Fibroblast of the aortic adventitia (primary cell): ENCODE data around the gene CBFB. TPM values are rescaled to one million over a fixed set of nuclear protein-coding genes. Genes with fewer than 3 reads are reported as not detected.
A peak's percentile ranks its signal among the peaks of the same experiment; 100 is the strongest.

Source experiments
- DNase-seq: peaks from one replicate; pipeline ENCODE4 v3.0.0-alpha.2; 2010; ENCODE audit warnings: low read depth
- H3K4me3 ChIP-seq: 2 replicates; pipeline ENCODE4 v1.5.1; 2011; ENCODE audit warnings: low read depth, mild to moderate bottlenecking, control low read depth, low read length, moderate library complexity
- CTCF ChIP-seq: IDR thresholded peaks from 2 replicates; pipeline ENCODE4 v1.5.1; 2011; ENCODE audit warnings: mild to moderate bottlenecking, low read length, control low read depth, inconsistent platforms; ENCODE audit not compliant: insufficient read depth
- total RNA-seq: library from RNA; depleted of rRNA; stranded (reverse); fragments of >200 nt; gene quantifications from 2 replicates; pipeline ENCODE4 v1.2.3, GENCODE V29; 2012; ENCODE audit warnings: low replicate concordance

The CBFB gene
- total RNA-seq, 1 donor: 74.3 TPM

GRCh38 chr16:66996324-66996982 is 32.5 kb upstream of the CBFB start:
- TF ChIP-seq CTCF: no peak
- no peak overlapping the region for H3K4me3 ChIP-seq
- DNase-seq: peak; percentile 81

- no peak overlapping the region for H3K4me3 ChIP-seq
- no peak for DNase-seq
- no peak for TF ChIP-seq CTCF
Measured at GRCh38 chr16:66996983-66997358, 32.0 kb upstream of the CBFB start.

GRCh38 chr16:67000384-67001351 is 28.3 kb upstream of the CBFB start:
- TF ChIP-seq CTCF: no peak
- DNase-seq: no peak
- H3K4me3 ChIP-seq: peak overlapping the region; percentile 62

- no peak overlapping the region for H3K4me3 ChIP-seq
- no peak for TF ChIP-seq CTCF
- DNase-seq: no peak
Measured at GRCh38 chr16:67001726-67002125, 27.2 kb upstream of the CBFB start.

GRCh38 chr16:67006930-67007658 is 21.9 kb upstream of the CBFB start:
- no peak for TF ChIP-seq CTCF
- H3K4me3 ChIP-seq: no peak overlapping the region
- DNase-seq: no peak

- no peak overlapping the region for H3K4me3 ChIP-seq
- no peak for DNase-seq
- TF ChIP-seq CTCF: no peak
Measured at GRCh38 chr16:67009158-67009557, 19.8 kb upstream of the CBFB start.
